WTC11 (cell line): Measurements from ENCODE around the gene MARCHF11.

ENCODE experiments used
- KAT7 ChIP-seq: sonication (generic); formaldehyde crosslinking; IDR thresholded peaks from 2 replicates; pipeline ENCODE4 v1.8.1; 2023; ENCODE audit warnings: missing genetic modification reagents, mild to moderate bottlenecking, borderline replicate concordance
- NFE2L1 ChIP-seq: sonication (generic); formaldehyde crosslinking; IDR thresholded peaks from 2 replicates; pipeline ENCODE4 v1.8.1; 2023; ENCODE audit warnings: missing genetic modification reagents
- RELA ChIP-seq: sonication (generic); formaldehyde crosslinking; IDR thresholded peaks from 2 replicates; pipeline ENCODE4 v1.8.1; 2022; ENCODE audit warnings: missing genetic modification reagents, mild to moderate bottlenecking, borderline replicate concordance
- SMAD3 ChIP-seq: sonication (generic); formaldehyde crosslinking; IDR thresholded peaks from 2 replicates; pipeline ENCODE4 v1.8.0; 2022; ENCODE audit warnings: missing genetic modification reagents, mild to moderate bottlenecking, borderline replicate concordance
- TCF7 ChIP-seq: sonication (generic); formaldehyde crosslinking; IDR thresholded peaks from 2 replicates; pipeline ENCODE4 v1.8.0; 2022; ENCODE audit warnings: mild to moderate bottlenecking, low read depth, missing genetic modification reagents, moderate library complexity
- TP53 ChIP-seq: sonication (generic); formaldehyde crosslinking; IDR thresholded peaks from 2 replicates; pipeline ENCODE4 v1.8.1; 2023; ENCODE audit warnings: mild to moderate bottlenecking, missing genetic modification reagents
- ZNF232 ChIP-seq: sonication (generic); formaldehyde crosslinking; IDR thresholded peaks from 2 replicates; pipeline ENCODE4 v1.8.0; 2022; ENCODE audit warnings: mild to moderate bottlenecking, missing genetic modification reagents
- ZNF317 ChIP-seq: sonication (generic); formaldehyde crosslinking; IDR thresholded peaks from 2 replicates; pipeline ENCODE4 v1.8.1; 2023; ENCODE audit warnings: low read depth, mild to moderate bottlenecking, moderate library complexity, missing genetic modification reagents, borderline replicate concordance
- TF ChIP-seq, protein P1 (sequence below): fragments of 200-600 bp; IDR thresholded peaks from 2 replicates; pipeline ENCODE4 v1.8.0; 2022; ENCODE audit warnings: antibody characterized with exemption
- TF ChIP-seq, protein P2 (sequence below): sonication (generic); formaldehyde crosslinking; IDR thresholded peaks from 2 replicates; pipeline ENCODE4 v1.8.1; 2023; ENCODE audit warnings: mild to moderate bottlenecking, moderate library complexity, missing genetic modification reagents
- TF ChIP-seq, protein P3 (sequence below): sonication (generic); formaldehyde crosslinking; IDR thresholded peaks from 2 replicates; pipeline ENCODE4 v1.8.0; 2023; ENCODE audit warnings: missing genetic modification reagents, mild to moderate bottlenecking, borderline replicate concordance

- no peak for TF ChIP-seq ZNF317
- TF ChIP-seq, protein P1, sequence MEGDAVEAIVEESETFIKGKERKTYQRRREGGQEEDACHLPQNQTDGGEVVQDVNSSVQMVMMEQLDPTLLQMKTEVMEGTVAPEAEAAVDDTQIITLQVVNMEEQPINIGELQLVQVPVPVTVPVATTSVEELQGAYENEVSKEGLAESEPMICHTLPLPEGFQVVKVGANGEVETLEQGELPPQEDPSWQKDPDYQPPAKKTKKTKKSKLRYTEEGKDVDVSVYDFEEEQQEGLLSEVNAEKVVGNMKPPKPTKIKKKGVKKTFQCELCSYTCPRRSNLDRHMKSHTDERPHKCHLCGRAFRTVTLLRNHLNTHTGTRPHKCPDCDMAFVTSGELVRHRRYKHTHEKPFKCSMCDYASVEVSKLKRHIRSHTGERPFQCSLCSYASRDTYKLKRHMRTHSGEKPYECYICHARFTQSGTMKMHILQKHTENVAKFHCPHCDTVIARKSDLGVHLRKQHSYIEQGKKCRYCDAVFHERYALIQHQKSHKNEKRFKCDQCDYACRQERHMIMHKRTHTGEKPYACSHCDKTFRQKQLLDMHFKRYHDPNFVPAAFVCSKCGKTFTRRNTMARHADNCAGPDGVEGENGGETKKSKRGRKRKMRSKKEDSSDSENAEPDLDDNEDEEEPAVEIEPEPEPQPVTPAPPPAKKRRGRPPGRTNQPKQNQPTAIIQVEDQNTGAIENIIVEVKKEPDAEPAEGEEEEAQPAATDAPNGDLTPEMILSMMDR = no peak
- no peak for TF ChIP-seq KAT7 (CRISPR knock-in tag)
- no peak for TF ChIP-seq RELA
- no peak for TF ChIP-seq SMAD3 (CRISPR knock-in tag)
- TF ChIP-seq, protein P2, sequence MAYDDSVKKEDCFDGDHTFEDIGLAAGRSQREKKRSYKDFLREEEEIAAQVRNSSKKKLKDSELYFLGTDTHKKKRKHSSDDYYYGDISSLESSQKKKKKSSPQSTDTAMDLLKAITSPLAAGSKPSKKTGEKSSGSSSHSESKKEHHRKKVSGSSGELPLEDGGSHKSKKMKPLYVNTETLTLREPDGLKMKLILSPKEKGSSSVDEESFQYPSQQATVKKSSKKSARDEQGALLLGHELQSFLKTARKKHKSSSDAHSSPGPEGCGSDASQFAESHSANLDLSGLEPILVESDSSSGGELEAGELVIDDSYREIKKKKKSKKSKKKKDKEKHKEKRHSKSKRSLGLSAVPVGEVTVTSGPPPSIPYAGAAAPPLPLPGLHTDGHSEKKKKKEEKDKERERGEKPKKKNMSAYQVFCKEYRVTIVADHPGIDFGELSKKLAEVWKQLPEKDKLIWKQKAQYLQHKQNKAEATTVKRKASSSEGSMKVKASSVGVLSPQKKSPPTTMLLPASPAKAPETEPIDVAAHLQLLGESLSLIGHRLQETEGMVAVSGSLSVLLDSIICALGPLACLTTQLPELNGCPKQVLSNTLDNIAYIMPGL (CRISPR knock-in tag) = no peak
- TF ChIP-seq, protein P3, sequence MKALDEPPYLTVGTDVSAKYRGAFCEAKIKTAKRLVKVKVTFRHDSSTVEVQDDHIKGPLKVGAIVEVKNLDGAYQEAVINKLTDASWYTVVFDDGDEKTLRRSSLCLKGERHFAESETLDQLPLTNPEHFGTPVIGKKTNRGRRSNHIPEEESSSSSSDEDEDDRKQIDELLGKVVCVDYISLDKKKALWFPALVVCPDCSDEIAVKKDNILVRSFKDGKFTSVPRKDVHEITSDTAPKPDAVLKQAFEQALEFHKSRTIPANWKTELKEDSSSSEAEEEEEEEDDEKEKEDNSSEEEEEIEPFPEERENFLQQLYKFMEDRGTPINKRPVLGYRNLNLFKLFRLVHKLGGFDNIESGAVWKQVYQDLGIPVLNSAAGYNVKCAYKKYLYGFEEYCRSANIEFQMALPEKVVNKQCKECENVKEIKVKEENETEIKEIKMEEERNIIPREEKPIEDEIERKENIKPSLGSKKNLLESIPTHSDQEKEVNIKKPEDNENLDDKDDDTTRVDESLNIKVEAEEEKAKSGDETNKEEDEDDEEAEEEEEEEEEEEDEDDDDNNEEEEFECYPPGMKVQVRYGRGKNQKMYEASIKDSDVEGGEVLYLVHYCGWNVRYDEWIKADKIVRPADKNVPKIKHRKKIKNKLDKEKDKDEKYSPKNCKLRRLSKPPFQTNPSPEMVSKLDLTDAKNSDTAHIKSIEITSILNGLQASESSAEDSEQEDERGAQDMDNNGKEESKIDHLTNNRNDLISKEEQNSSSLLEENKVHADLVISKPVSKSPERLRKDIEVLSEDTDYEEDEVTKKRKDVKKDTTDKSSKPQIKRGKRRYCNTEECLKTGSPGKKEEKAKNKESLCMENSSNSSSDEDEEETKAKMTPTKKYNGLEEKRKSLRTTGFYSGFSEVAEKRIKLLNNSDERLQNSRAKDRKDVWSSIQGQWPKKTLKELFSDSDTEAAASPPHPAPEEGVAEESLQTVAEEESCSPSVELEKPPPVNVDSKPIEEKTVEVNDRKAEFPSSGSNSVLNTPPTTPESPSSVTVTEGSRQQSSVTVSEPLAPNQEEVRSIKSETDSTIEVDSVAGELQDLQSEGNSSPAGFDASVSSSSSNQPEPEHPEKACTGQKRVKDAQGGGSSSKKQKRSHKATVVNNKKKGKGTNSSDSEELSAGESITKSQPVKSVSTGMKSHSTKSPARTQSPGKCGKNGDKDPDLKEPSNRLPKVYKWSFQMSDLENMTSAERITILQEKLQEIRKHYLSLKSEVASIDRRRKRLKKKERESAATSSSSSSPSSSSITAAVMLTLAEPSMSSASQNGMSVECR (CRISPR knock-in tag) = no peak
- no peak for TF ChIP-seq NFE2L1
- no peak for TF ChIP-seq ZNF232 (CRISPR knock-in tag)
- TF ChIP-seq TP53 (CRISPR knock-in tag) = no peak
- TF ChIP-seq TCF7 = no peak
Observed at GRCh38 chr5:16140417-16140816, 39.2 kb downstream of the MARCHF11 start.
